Measurements from ENCODE around the gene APOBR. TPM values are rescaled to one million over a fixed set of nuclear protein-coding genes. Genes with fewer than 3 reads are reported as not detected.

APOBR gene
- total and polyA plus RNA-seq, 2 donors (not counting 1 experiment from before 2014, with no cell fraction given): 0.81 to 2.6 TPM

- H3K9me3 ChIP-seq (ENCODE audit: control extremely low read depth in 1 of 3, control insufficient read depth in 2 of 3, insufficient read depth in 1 of 3, low read length in 2 of 3): no peaks in the 10 kb centered on the region
- H3K27ac ChIP-seq (ENCODE audit: low read length in 2 of 2): peak overlapping the region; percentile 67 to 73
- WGBS (ENCODE audit: insufficient coverage): 96% methylated on average over 12 of the region's 13 CpGs
- no peak for TF ChIP-seq CTCF (IDR thresholded peaks at IDR 0.05)
- TF ChIP-seq EZH2 (IDR thresholded peaks at IDR 0.05; ENCODE audit: borderline replicate concordance, insufficient read depth, low read depth, low read length, poor library complexity, severe bottlenecking): no peak
- H3K9me3 Mint-ChIP-seq (ENCODE audit: insufficient read depth): no peaks in the 10 kb centered on the region
- no peak for DNase-seq
- ATAC-seq (ENCODE audit: low read depth): no peak
- H3K27me3 Mint-ChIP-seq: no peaks in the 10 kb centered on the region
- H4K20me1 ChIP-seq (ENCODE audit: control insufficient read depth, insufficient read depth, low read length, poor library complexity, severe bottlenecking): no peaks in the 10 kb centered on the region
- peak overlapping the region; percentile 100 for H3K4me2 ChIP-seq (replicated peaks; ENCODE audit: low read depth, low read length, poor library complexity, severe bottlenecking)
- H3K27ac Mint-ChIP-seq: peak overlapping the region; percentile 98
- peaks cover 24 to 51% of the 10 kb centered on the region in 2 donors for H3K4me1 ChIP-seq (ENCODE audit: control insufficient read depth in 2 of 2, insufficient read depth in 2 of 2, low read length in 2 of 2)
- no peaks in the 10 kb centered on the region for H3K36me3 ChIP-seq (replicated peaks in 1 of 2; ENCODE audit: control extremely low read depth in 1 of 2, control insufficient read depth in 1 of 2, extremely low read depth in 1 of 2, insufficient read depth in 2 of 2, low read length in 1 of 2)
- H3K4me3 Mint-ChIP-seq: peak overlapping the region; percentile 89
- ChIA-PET POLR2A (interaction anchor here (1.1 kb wide), 1 partner anchor 436 kb away, joined by 4 read pairs; the partner anchor contains the start of gene CD19), CTCF (no interaction called here)
- H3K9ac ChIP-seq (ENCODE audit: low read length): no peak overlapping the region
- H3K4me3 ChIP-seq (ENCODE audit: control extremely low read depth in 1 of 5, extremely low read depth in 1 of 5, insufficient read depth in 1 of 5, low read depth in 2 of 5, low read length in 4 of 5): peak overlapping the region in 1 of 5 experiments; percentile 21
- H3K79me2 ChIP-seq (ENCODE audit: control insufficient read depth, insufficient read depth, low read length): peaks cover 8% of the 10 kb centered on the region
- peaks cover 48% of the 10 kb centered on the region for H3K4me1 Mint-ChIP-seq
- H3K27me3 ChIP-seq (replicated peaks in 1 of 4; ENCODE audit: control extremely low read depth in 1 of 4, control insufficient read depth in 3 of 4, insufficient read depth in 4 of 4, low read length in 3 of 4): no peaks in the 10 kb centered on the region
- intact Hi-C loops (cut with micrococcal nuclease): no loop called here
- H2AFZ ChIP-seq (ENCODE audit: insufficient read depth, low read depth, low read length, poor library complexity, severe bottlenecking): peak overlapping the region; percentile 80
Observed at GRCh38 chr16:28495098-28495793, 803 bp downstream of the APOBR start.

Data from B cell (primary cell).